Dermis blood vessel endothelial cell (primary cell): ENCODE data around the gene RNF112. TPM values are rescaled to one million over a fixed set of nuclear protein-coding genes. Genes with fewer than 3 reads are reported as not detected.
"Not testable (repeated sequence)": the region's sequence is repeated elsewhere in the genome, so short reads cannot be mapped to it uniquely, and the experiment has no call there.

ENCODE experiments used
- DNase-seq: peaks from one replicate; pipeline ENCODE4 v3.0.0; 2010
- total RNA-seq: library from RNA; depleted of rRNA; stranded (reverse); fragments of >200 nt; gene quantifications from 2 replicates; pipeline ENCODE4 v1.2.3, GENCODE V29; 2014

RNF112 gene
- total RNA-seq, 1 donor from 2014 or later: 0.51 TPM

- DNase-seq: no peak
Observed at GRCh38 chr17:19414396-19415280, 3.6 kb downstream of the RNF112 start.

- DNase-seq: no peak
Observed at GRCh38 chr17:19415311-19415710, 4.3 kb downstream of the RNF112 start.

- DNase-seq: no peak
Observed at GRCh38 chr17:19415806-19416775, 5.1 kb downstream of the RNF112 start.

- DNase-seq: no peak
Observed at GRCh38 chr17:19417611-19418010, 6.6 kb downstream of the RNF112 start.

GRCh38 chr17:19418251-19418992, 7.4 kb downstream of the RNF112 start:
- DNase-seq: peak; percentile 52

- DNase-seq: no peak
Observed at GRCh38 chr17:19421219-19421618, 10.2 kb downstream of the RNF112 start.

GRCh38 chr17:19421926-19422325, 10.9 kb downstream of the RNF112 start:
- DNase-seq: no peak

GRCh38 chr17:19424934-19425868, 14.2 kb downstream of the RNF112 start:
- no peak for DNase-seq

- DNase-seq: no peak
Observed at GRCh38 chr17:19426631-19427030, 15.6 kb downstream of the RNF112 start.

- no peak for DNase-seq
Observed at GRCh38 chr17:19431691-19432090, 20.7 kb downstream of the RNF112 start.

GRCh38 chr17:19433255-19433654, 22.2 kb downstream of the RNF112 start:
- no peak for DNase-seq

GRCh38 chr17:19433727-19434340, 22.8 kb downstream of the RNF112 start:
- no peak for DNase-seq

- DNase-seq: no peak
Observed at GRCh38 chr17:19440421-19440820, 29.4 kb downstream of the RNF112 start.

- DNase-seq: not testable (repeated sequence)
Observed at GRCh38 chr17:19441288-19441687, 30.3 kb downstream of the RNF112 start.

- DNase-seq: no peak
Observed at GRCh38 chr17:19442731-19443130, 31.7 kb downstream of the RNF112 start.

- DNase-seq: no peak
Observed at GRCh38 chr17:19443148-19443547, 32.1 kb downstream of the RNF112 start.

- no peak for DNase-seq
Observed at GRCh38 chr17:19445105-19445504, 34.1 kb downstream of the RNF112 start.

- not testable (repeated sequence) for DNase-seq
Observed at GRCh38 chr17:19446577-19446976, 35.5 kb downstream of the RNF112 start.

- DNase-seq: peak; percentile 83
Observed at GRCh38 chr17:19447085-19447583, 36.1 kb downstream of the RNF112 start.
